H9 (cell line): ENCODE measurements around the gene ZNF527. TPM values are rescaled to one million over a fixed set of nuclear protein-coding genes. Genes with fewer than 3 reads are reported as not detected.

Experiments
- DNase-seq: peaks from one replicate; pipeline ENCODE4 v3.0.0-alpha.2; 2017
- H2AFZ ChIP-seq: one replicate; pipeline ENCODE4 v1.6.1; 2013; ENCODE audit warnings: mild to moderate bottlenecking, low read length, control low read depth, moderate library complexity
- H2AK5ac ChIP-seq: 2 replicates; pipeline ENCODE4 v1.6.1; 2013; ENCODE audit warnings: low read length, control low read depth, mixed read lengths; ENCODE audit not compliant: insufficient read length
- H2BK120ac ChIP-seq: one replicate; pipeline ENCODE4 v1.6.1; 2013; ENCODE audit warnings: low read depth, mild to moderate bottlenecking, low read length, control low read depth, inconsistent platforms; ENCODE audit not compliant: poor library complexity, severe bottlenecking
- H2BK12ac ChIP-seq: 2 replicates; pipeline ENCODE4 v1.6.1; 2013; ENCODE audit warnings: low read length, control low read depth, mixed read lengths, low read depth; ENCODE audit not compliant: insufficient read length
- H2BK15ac ChIP-seq: 2 replicates; pipeline ENCODE4 v1.6.1; 2013; ENCODE audit warnings: low read depth, low read length, control low read depth
- H2BK20ac ChIP-seq: one replicate; pipeline ENCODE4 v1.6.1; 2013; ENCODE audit warnings: low read depth, mild to moderate bottlenecking, low read length, control low read depth, inconsistent platforms; ENCODE audit not compliant: poor library complexity, severe bottlenecking
- H2BK5ac ChIP-seq: 2 replicates; pipeline ENCODE4 v1.6.1; 2013; ENCODE audit warnings: low read length, control low read depth, mixed read lengths; ENCODE audit not compliant: insufficient read length
- H3K14ac ChIP-seq: 2 replicates; pipeline ENCODE4 v1.6.1; 2013; ENCODE audit warnings: low read length, control low read depth; ENCODE audit not compliant: insufficient read depth
- H3K18ac ChIP-seq: 2 replicates; pipeline ENCODE4 v1.6.1; 2013; ENCODE audit warnings: low read depth, mild to moderate bottlenecking, mixed read lengths, low read length, control low read depth; ENCODE audit not compliant: insufficient read length
- H3K23ac ChIP-seq: 2 replicates; pipeline ENCODE4 v1.6.1; 2013; ENCODE audit warnings: low read length, control low read depth, mixed read lengths, low read depth; ENCODE audit not compliant: insufficient read length
- H3K23me2 ChIP-seq: 2 replicates; pipeline ENCODE4 v1.6.1; 2013; ENCODE audit warnings: low read depth, mild to moderate bottlenecking, mixed read lengths, low read length, control low read depth; ENCODE audit not compliant: insufficient read length, poor library complexity, severe bottlenecking
- H3K27ac ChIP-seq: 2 replicates; pipeline ENCODE4 v1.5.1; 2013; ENCODE audit warnings: low read length, control low read depth, mixed read lengths, low read depth; ENCODE audit not compliant: insufficient read length
- H3K27me3 ChIP-seq: 2 replicates; pipeline ENCODE4 v1.6.1; 2013; ENCODE audit warnings: low read length, control low read depth, inconsistent platforms; ENCODE audit not compliant: insufficient read depth
- H3K4ac ChIP-seq: 2 replicates; pipeline ENCODE4 v1.6.1; 2013; ENCODE audit warnings: low read depth, mild to moderate bottlenecking, control low read depth, inconsistent platforms, low read length, moderate library complexity
- H3K4me1 ChIP-seq: 2 replicates; pipeline ENCODE4 v1.6.1; 2013; ENCODE audit warnings: low read length, control low read depth, inconsistent platforms; ENCODE audit not compliant: insufficient read depth
- H3K4me2 ChIP-seq: 2 replicates; pipeline ENCODE4 v1.6.1; 2013; ENCODE audit warnings: low read length, control low read depth, mixed read lengths; ENCODE audit not compliant: insufficient read length, insufficient read depth
- H3K56ac ChIP-seq: 2 replicates; pipeline ENCODE4 v1.6.1; 2013; ENCODE audit warnings: low read depth, mild to moderate bottlenecking, mixed read lengths, low read length, control low read depth; ENCODE audit not compliant: insufficient read length
- H3K79me1 ChIP-seq: 2 replicates; pipeline ENCODE4 v1.6.1; 2013; ENCODE audit warnings: low read depth, mild to moderate bottlenecking, moderate library complexity, low read length, control low read depth, inconsistent platforms; ENCODE audit not compliant: insufficient read depth, poor library complexity, severe bottlenecking
- H3K79me2 ChIP-seq: 2 replicates; pipeline ENCODE4 v1.6.1; 2013; ENCODE audit warnings: low read length, control low read depth, inconsistent platforms; ENCODE audit not compliant: insufficient read depth
- H3K9ac ChIP-seq: 2 replicates; pipeline ENCODE4 v1.6.1; 2013; ENCODE audit warnings: low read length, control low read depth, mixed read lengths; ENCODE audit not compliant: insufficient read length; ENCODE audit errors: extremely low read depth
- H3K9me3 ChIP-seq: one replicate; pipeline ENCODE4 v1.6.1; 2013; ENCODE audit warnings: low read depth, low read length, inconsistent platforms; ENCODE audit not compliant: control insufficient read depth
- H3T11ph ChIP-seq: one replicate; pipeline ENCODE4 v1.6.1; 2013; ENCODE audit warnings: mild to moderate bottlenecking, low read length, control low read depth, inconsistent platforms
- H4K20me1 ChIP-seq: one replicate; pipeline ENCODE4 v1.6.1; 2013; ENCODE audit not compliant: control insufficient read depth, insufficient read length, insufficient read depth
- H4K5ac ChIP-seq: 2 replicates; pipeline ENCODE4 v1.6.1; 2013; ENCODE audit warnings: low read depth, mild to moderate bottlenecking, mixed read lengths, low read length, control low read depth; ENCODE audit not compliant: insufficient read length
- H4K8ac ChIP-seq: replicated peaks from 2 replicates; pipeline ENCODE4 v1.6.1; 2013; ENCODE audit warnings: low read length, control low read depth, mixed read lengths, low read depth; ENCODE audit not compliant: insufficient read length
- H4K91ac ChIP-seq: 2 replicates; pipeline ENCODE4 v1.6.1; 2013; ENCODE audit warnings: low read depth, mild to moderate bottlenecking, moderate library complexity, mixed read lengths, low read length, control low read depth; ENCODE audit not compliant: insufficient read length
- H3K27ac Mint-ChIP-seq, 3 experiments: 2 replicates in 2 of 3; 3 replicates in 1 of 3; pipeline ENCODE4 v1.8.0; 2020 to 2021; ENCODE audit warnings: mixed read lengths in 3 of 3, mild to moderate bottlenecking in 1 of 3, moderate library complexity in 1 of 3
- H3K27me3 Mint-ChIP-seq: 2 replicates; pipeline ENCODE4 v1.8.0; 2021; ENCODE audit warnings: low read depth, mild to moderate bottlenecking, moderate library complexity, mixed read lengths
- H3K36me3 Mint-ChIP-seq, 3 experiments: 2 replicates in 2 of 3; 3 replicates in 1 of 3; pipeline ENCODE4 v1.8.0; 2020 to 2021; ENCODE audit warnings: low read depth in 3 of 3, mixed read lengths in 3 of 3; ENCODE audit not compliant: insufficient read depth in 1 of 3
- H3K4me1 Mint-ChIP-seq, 2 experiments: 2 replicates each; pipeline ENCODE4 v1.8.0; 2020; ENCODE audit warnings: mixed read lengths in 2 of 2
- H3K4me3 Mint-ChIP-seq, 2 experiments: 2 replicates in 1 of 2; 3 replicates in 1 of 2; pipeline ENCODE4 v1.8.0; 2020 to 2021; ENCODE audit warnings: mild to moderate bottlenecking in 2 of 2, mixed read lengths in 2 of 2, moderate library complexity in 1 of 2
- H3K9me3 Mint-ChIP-seq, 2 experiments: 2 replicates in 1 of 2; 3 replicates in 1 of 2; pipeline ENCODE4 v1.8.0; 2020; ENCODE audit warnings: mild to moderate bottlenecking in 2 of 2, mixed read lengths in 2 of 2, moderate library complexity in 1 of 2
- WGBS: extraction: QIAGEN DNeasy Blood & Tissue Kit; methylation state at CpG from one replicate; pipeline ENCODE4 v1.1.7; 2013; ENCODE audit warnings: missing lambda C conversion rate, low lambda C conversion rate, mixed read lengths; ENCODE audit not compliant: insufficient read length; ENCODE audit errors: extremely low coverage; 5-methylcytosine and 5-hydroxymethylcytosine counted together
- total RNA-seq: library from RNA; stranded (reverse); gene quantifications from 2 replicates; pipeline ENCODE4 v1.2.1, GENCODE V29; 2021
- TF ChIP-seq, protein P1 (sequence below): fragments of 200-600 bp; sonication (generic); conservative IDR thresholded peaks from 3 replicates; pipeline ENCODE4 v1.8.0; 2021; ENCODE audit warnings: antibody characterized with exemption, mild to moderate bottlenecking

ZNF527 gene
- total RNA-seq, 1 experiment from 2014 or later: 6.1 TPM

DNA sequence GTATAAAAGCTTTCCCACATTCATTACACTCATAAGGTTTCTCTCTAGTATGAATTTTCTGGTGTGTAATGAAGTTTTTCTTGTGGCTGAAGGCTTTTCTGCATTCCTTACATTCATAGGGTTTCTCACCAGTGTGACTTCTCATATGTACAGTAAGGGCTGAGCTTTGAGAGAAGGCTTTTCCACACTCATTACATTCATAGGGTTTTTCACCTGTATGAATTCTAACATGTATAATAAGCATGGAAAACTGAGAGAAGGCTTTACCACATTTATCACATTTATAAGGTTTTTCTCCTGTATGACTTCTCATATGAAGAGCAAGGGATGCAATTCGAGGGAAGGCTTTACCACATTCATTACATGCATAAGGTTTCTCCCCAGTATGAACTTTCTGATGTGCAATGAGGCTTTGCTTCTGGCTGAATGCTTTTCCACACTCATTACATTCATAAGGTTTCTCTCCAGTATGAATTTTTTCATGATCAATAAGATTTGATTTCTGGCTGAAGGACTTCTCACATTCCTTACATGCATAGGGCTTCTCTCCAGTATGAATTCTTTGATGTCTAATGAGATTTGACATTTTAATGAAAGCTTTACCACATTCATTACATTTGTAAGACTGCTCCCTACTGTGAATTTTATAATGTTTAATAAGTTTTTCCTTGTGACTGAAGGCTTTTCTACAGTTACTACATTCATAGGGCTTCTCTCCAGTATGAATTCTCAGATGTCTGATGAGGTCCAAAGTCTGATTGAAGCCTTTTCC lies 42.6 kb downstream of the ZNF527 start:
- Histone ChIP-seq H3K4me1 (no peaks in the 10 kb centered on the region), H4K8ac (no peak overlapping the region), H3K18ac (no peak overlapping the region), H3K27me3 (no peaks in the 10 kb centered on the region; the same call in 1 of the 2 replicates), H3K79me1 (no peaks in the 10 kb centered on the region), H4K5ac (no peak overlapping the region), H2BK5ac (no peak overlapping the region), H3K9ac (no peak overlapping the region), H3K14ac (no peak overlapping the region), H2BK20ac (no peak overlapping the region), H2BK15ac (no peak overlapping the region), H3K23ac (no peak overlapping the region), H2BK120ac (no peak overlapping the region), H2BK12ac (no peak overlapping the region), H4K20me1 (no peaks in the 10 kb centered on the region), H2AFZ (no peak overlapping the region), H3K23me2 (no peaks in the 10 kb centered on the region), H3T11ph (no peak overlapping the region), H3K9me3 (peaks cover 46% of the 10 kb centered on the region), H3K4ac (no peak overlapping the region), H3K56ac (no peak overlapping the region), H4K91ac (no peak overlapping the region), H3K4me2 (no peak overlapping the region), H3K79me2 (no peaks in the 10 kb centered on the region), H3K27ac (no peak overlapping the region), H2AK5ac (no peak overlapping the region)
- no peak overlapping the region for H3K4me3 Mint-ChIP-seq
- no peak for DNase-seq
- no peak overlapping the region for H3K27ac Mint-ChIP-seq
- H3K9me3 Mint-ChIP-seq: peaks cover 83 to 91% of the 10 kb centered on the region in 2 experiments
- no CpG with 5 or more reads among the region's 1 CpG for WGBS
- no peaks in the 10 kb centered on the region for H3K4me1 Mint-ChIP-seq
- H3K36me3 Mint-ChIP-seq: peaks cover 52 to 69% (median 59%) of the 10 kb centered on the region in 3 experiments
- H3K27me3 Mint-ChIP-seq: no peaks in the 10 kb centered on the region
- TF ChIP-seq, protein P1, sequence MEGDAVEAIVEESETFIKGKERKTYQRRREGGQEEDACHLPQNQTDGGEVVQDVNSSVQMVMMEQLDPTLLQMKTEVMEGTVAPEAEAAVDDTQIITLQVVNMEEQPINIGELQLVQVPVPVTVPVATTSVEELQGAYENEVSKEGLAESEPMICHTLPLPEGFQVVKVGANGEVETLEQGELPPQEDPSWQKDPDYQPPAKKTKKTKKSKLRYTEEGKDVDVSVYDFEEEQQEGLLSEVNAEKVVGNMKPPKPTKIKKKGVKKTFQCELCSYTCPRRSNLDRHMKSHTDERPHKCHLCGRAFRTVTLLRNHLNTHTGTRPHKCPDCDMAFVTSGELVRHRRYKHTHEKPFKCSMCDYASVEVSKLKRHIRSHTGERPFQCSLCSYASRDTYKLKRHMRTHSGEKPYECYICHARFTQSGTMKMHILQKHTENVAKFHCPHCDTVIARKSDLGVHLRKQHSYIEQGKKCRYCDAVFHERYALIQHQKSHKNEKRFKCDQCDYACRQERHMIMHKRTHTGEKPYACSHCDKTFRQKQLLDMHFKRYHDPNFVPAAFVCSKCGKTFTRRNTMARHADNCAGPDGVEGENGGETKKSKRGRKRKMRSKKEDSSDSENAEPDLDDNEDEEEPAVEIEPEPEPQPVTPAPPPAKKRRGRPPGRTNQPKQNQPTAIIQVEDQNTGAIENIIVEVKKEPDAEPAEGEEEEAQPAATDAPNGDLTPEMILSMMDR: no peak

Other genes starting within 250 kb of the ZNF527 start
- gene ZNF585A, start 198.4 kb upstream of the ZNF527 start, total RNA-seq: 17.1 and 18.3 TPM in 2 replicates
- 5.5 and 7.4 TPM in 2 replicates for gene ZNF585B, start 160.6 kb upstream of the ZNF527 start, total RNA-seq
- 5.0 and 5.7 TPM in 2 replicates for gene ZNF383, start 152.9 kb upstream of the ZNF527 start, total RNA-seq
- gene ZNF569, start 96.3 kb downstream of the ZNF527 start, total RNA-seq: 12.9 and 14.2 TPM in 2 replicates
- gene ZNF570, start 98.3 kb downstream of the ZNF527 start, total RNA-seq: 5.0 and 5.9 TPM in 2 replicates
- gene ZNF793, start 135.8 kb downstream of the ZNF527 start, total RNA-seq: 14.6 and 17.1 TPM in 2 replicates
- gene ZNF571, start 223.7 kb downstream of the ZNF527 start, total RNA-seq: 4.5 and 5.3 TPM in 2 replicates
- gene ZNF540, start 223.8 kb downstream of the ZNF527 start, total RNA-seq: 0.20 and 0.22 TPM in 2 replicates